Limb (tissue), 2 donors: ENCODE results near the gene CCNJL.

ENCODE experiments used
- DNase-seq, 2 donors: peaks; one replicate each; pipeline ENCODE4 v3.0.0-alpha.2; 2016; ENCODE audit errors: extremely low spot score in 2 of 2

CCNJL gene

DNA sequence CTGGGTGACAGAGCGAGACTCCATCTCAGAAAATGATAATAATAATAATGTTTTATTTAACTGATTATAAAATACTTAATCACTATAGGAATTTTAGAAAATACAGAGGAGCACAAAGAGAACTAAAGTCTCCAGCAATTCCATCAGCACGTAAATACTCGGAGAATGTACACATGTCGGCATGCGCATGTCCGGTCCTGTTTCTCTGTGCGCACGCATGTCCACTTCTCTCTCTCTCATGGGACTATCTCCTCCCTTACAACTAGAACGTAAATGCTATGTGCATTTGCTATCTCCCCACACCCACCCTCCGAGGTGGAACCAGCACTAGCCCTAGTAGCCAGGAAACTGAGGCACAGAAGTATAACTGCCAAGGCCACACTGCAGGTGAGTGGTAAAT, 19.0 kb downstream of the CCNJL start:
- DNase-seq: no peak

DNA sequence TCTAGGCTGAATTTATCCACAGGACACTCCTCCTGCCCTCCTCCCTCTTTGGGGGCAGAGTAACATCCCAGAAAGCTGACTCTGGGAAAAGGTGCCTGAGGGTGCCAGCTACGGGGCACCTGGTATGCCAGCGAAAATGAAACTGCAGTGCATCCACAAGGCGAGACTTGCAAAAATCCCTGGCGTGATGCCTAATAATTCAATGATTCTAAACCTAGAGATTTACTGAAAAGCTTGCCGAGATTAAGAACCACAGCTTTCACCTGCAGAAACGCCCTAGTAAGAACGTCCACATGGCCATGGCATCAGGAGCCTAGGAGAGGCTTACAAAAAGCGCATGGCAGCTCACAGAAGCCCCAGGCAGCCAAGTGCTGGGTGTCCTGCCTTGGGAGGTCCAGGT, 20.9 kb downstream of the CCNJL start:
- DNase-seq: no peak

DNA sequence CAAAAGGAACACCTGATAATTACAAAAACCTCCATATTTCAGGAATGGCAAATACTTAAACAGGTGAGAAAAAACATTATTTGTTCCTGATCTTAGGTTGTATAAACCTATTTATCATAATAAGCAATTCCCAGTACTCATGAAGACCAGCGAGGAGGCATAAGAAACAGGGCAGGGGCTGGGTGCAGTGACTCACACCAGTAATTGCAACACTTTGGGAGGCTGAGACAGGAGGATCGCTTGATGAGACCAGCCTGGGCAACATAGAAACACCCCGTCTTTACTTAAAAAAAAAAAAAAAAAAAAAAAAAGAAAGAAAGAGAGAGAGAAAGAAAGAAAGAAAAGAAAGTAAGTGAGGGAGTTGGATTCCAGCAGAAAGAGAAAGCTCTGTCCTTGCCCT, 21.6 kb downstream of the CCNJL start:
- no peak for DNase-seq

DNA sequence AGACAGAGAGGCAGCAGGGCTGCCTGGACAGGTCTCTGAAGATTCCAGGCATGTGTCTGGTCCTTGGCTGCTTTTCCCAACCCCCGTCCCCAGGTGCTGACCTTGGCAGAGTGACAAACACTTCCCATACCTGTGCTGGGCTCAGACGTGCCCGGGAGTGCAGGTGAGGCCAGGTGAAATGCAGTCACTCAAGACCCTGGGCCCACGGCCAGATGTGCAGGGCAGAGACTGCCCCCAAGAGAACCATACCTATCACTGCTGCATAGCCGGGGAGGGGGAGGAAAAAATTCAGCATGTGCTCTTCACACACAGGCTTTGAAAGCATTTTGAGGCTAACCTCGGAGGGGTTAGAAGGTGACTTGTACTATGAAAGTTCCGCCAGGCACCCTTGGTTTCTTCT, 22.6 kb downstream of the CCNJL start:
- DNase-seq: no peak

- DNase-seq: no peak
Observed at GRCh38 chr5:160289356-160289651, 23.1 kb downstream of the CCNJL start.

GRCh38 chr5:160287378-160288051, 24.8 kb downstream of the CCNJL start:
- no peak for DNase-seq

- no peak for DNase-seq
Observed at GRCh38 chr5:160286947-160287346, 25.4 kb downstream of the CCNJL start.

DNA sequence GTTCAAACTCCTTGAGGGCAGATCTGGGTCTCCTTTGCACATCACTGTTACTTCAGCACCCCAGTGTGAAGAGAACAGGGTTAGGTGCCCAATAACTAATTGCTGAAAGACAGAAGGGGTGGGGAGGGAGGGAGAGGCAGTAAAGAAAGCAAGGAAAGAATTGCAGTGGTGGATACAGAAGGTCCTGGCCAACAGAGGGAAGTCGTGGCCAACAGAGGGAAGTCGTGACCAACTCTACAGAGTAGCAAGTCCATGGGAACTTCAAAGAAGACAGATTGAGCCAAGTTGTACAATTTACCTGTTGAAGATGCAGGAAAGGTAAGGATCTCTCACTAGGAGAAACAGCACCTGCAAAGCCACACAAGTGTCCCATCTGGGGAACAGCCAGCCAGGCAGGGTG, 27.0 kb downstream of the CCNJL start:
- DNase-seq: no peak

DNA sequence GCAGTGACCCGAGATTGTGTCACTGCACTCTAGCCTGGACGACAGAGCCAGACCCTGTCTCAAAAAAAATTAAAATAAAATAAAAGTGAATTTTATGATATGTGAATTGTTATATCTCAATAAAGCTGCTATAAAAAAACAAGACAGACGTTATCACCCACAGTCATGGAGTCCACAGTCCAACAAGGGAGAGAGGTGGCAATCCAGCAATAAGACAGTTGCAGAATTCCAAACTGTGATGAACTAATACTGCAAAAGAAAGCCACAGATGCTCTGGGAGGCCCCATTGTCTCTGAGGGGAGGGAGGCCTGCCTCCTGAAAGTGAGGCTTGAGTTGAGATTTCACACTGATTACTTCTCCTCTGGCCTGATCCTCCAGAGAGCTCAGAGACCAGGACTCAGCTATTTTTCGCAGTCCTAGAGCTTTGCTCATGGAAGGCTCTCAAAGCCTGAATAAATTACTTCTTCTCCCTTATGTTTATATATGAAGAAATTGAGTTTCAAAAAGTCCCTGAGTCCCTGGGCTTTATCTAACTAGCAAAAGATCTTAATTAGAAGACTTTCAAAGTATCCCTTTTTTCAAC, 28.0 kb downstream of the CCNJL start:
- no peak for DNase-seq

- DNase-seq: no peak
Observed at GRCh38 chr5:160281275-160281674, 31.1 kb downstream of the CCNJL start.

- DNase-seq: no peak
Observed at GRCh38 chr5:160280384-160281095, 31.8 kb downstream of the CCNJL start.

- peak in 1 of 2 donors; percentile 44 for DNase-seq
Observed at GRCh38 chr5:160278343-160278742, 34.0 kb downstream of the CCNJL start.

- no peak for DNase-seq
Observed at GRCh38 chr5:160274483-160274931, 37.9 kb downstream of the CCNJL start.

DNA sequence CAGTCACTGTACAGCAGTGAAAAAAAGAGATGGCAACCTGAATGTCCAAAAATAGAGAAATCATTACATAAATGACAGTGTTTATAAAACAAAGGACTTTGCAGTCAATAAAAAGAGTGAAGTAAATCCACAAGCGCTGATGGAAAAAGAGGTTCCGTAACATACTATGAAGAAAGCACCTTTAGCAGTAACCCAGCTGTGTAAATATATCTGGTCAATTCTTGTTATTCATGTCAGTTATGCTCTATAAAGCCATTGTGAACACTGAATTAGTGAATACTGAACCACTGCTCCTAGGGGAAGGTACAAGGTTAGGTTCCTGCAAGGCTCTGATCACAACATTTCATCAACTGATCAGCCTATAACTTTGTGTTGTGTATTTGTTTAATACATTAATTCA, 39.5 kb downstream of the CCNJL start:
- DNase-seq: no peak

GRCh38 chr5:160272264-160272663, 40.1 kb downstream of the CCNJL start:
- no peak for DNase-seq

- no peak for DNase-seq
Observed at GRCh38 chr5:160271836-160272235, 40.5 kb downstream of the CCNJL start.

GRCh38 chr5:160271396-160271795, 41.0 kb downstream of the CCNJL start:
- peak; percentile 48 to 58 for DNase-seq

DNA sequence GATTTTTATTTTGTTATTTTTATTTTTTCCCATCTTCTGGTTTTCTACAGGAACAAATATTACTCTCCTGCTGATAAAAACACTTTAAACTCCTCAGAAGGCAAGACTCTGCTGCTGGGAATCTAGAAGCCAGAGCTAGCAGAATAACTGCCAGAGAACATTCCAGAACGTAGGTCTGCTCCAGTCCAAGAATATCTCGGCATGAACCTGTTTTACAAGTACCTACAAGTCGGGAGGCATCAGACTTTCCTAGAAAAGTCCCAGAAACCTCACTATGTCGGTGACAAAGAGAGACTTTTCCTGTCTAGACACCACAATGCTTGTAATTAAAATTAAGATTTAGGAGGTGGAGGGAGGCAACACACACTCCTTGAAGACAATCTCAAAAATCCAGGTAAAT, 41.7 kb downstream of the CCNJL start:
- no peak for DNase-seq

DNA sequence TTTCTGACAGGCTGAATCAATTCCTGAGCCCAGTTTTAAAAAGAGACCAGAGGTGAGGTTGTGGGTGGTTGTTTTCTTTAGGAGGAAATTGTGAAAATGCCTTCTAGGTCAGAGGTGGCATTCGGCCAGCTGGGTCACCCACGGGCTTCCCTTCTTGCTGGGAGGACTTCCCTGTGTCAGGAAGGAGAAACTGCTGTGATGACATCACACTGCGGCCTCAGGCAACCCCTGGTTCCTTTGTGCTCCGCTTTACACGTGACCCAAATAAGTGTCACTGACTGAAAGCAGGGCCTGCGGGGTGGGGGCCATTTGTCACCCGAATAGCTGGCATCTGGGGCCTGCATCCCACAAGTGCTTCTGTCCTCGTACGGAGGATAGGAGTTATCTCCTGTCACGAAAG, 43.3 kb downstream of the CCNJL start:
- DNase-seq: no peak

DNA sequence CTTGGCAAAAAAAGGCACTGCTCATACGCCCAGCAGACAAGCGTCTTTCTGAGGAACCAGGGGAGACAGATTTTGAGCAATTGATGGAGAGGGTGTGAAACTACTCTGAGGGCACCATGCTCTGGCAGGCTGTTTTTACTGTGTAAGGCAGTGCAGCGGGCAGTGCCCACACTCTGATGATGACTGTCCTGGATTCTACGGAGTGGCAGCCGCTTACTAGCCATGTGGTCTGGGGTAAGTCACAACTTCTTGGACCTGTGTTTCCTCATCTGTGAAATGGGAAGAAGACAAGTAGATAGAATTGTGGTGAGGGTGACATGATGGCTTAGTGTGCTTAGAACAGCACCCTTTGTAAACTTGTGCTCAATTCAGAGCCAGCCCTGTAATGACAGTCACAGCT, 44.2 kb downstream of the CCNJL start:
- DNase-seq: no peak

GRCh38 chr5:160266752-160267345, 45.5 kb downstream of the CCNJL start:
- DNase-seq: no peak

DNA sequence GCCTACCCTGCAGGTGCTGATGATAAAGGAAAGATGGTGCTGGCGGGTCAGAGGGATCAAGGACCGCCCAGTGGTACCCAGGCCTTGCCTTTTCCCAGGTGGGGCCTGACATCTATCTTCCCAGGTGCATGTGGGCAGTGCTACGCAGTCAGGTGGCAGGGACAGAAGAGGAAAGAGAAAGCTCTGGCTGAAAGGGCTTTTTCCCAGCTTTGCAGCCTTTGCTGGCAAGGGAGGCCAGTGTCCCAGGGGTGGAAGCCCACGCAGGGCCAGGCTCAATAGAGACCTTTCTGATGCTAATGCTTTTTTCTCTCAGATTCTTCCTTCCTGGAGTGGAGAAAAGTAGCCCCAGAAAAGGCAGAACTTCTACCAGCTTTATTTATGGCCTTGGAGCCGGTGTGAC, 46.3 kb downstream of the CCNJL start:
- no peak for DNase-seq
